ENCODE results near the gene LRRFIP2.
"Not testable (repeated sequence)": the region's sequence is repeated elsewhere in the genome, so short reads cannot be mapped to it uniquely, and the experiment has no call there.

LRRFIP2 gene

GRCh38 chr3:37067577-37067976 is 106.8 kb downstream of the LRRFIP2 start:
- no peak for DNase-seq (ENCODE audit: low read depth in 3 of 3)

- no peak for DNase-seq (ENCODE audit: low read depth in 3 of 3)
These were observed 109.6 kb downstream of the LRRFIP2 start for GRCh38 chr3:37064747-37065146.

- no peak for DNase-seq (ENCODE audit: low read depth in 3 of 3)
These were observed 116.3 kb downstream of the LRRFIP2 start for GRCh38 chr3:37058117-37058516.

- DNase-seq (ENCODE audit: low read depth in 3 of 3) = no peak
These were observed 117.6 kb downstream of the LRRFIP2 start for GRCh38 chr3:37056826-37057225.

GRCh38 chr3:37055077-37055476 is 119.3 kb downstream of the LRRFIP2 start:
- DNase-seq (ENCODE audit: low read depth in 3 of 3) = not testable (repeated sequence)

GRCh38 chr3:37054370-37054769 is 120.0 kb downstream of the LRRFIP2 start:
- DNase-seq (ENCODE audit: low read depth in 3 of 3) = no peak

GRCh38 chr3:37053753-37054152 is 120.6 kb downstream of the LRRFIP2 start:
- DNase-seq (ENCODE audit: low read depth in 3 of 3) = no peak

- DNase-seq (ENCODE audit: low read depth in 3 of 3) = no peak
These were observed 121.0 kb downstream of the LRRFIP2 start for GRCh38 chr3:37053337-37053736.

- DNase-seq (ENCODE audit: low read depth in 3 of 3) = no peak
These were observed 121.5 kb downstream of the LRRFIP2 start for GRCh38 chr3:37052860-37053259.

GRCh38 chr3:37050282-37050681 is 124.1 kb downstream of the LRRFIP2 start:
- no peak for DNase-seq (ENCODE audit: low read depth in 3 of 3)

GRCh38 chr3:37042712-37043111 is 131.7 kb downstream of the LRRFIP2 start:
- not testable (repeated sequence) for DNase-seq (ENCODE audit: low read depth in 3 of 3)

- no peak for DNase-seq (ENCODE audit: low read depth in 3 of 3)
These were observed 132.7 kb downstream of the LRRFIP2 start for GRCh38 chr3:37041546-37042195.

GRCh38 chr3:37040231-37040630 is 134.2 kb downstream of the LRRFIP2 start:
- no peak for DNase-seq (ENCODE audit: low read depth in 3 of 3)

GRCh38 chr3:37039161-37039846 is 135.1 kb downstream of the LRRFIP2 start:
- DNase-seq (ENCODE audit: low read depth in 3 of 3) = no peak

- no peak for DNase-seq (ENCODE audit: low read depth in 3 of 3)
These were observed 137.0 kb downstream of the LRRFIP2 start for GRCh38 chr3:37037352-37037751.

GRCh38 chr3:37032961-37033360 is 141.4 kb downstream of the LRRFIP2 start:
- DNase-seq (ENCODE audit: low read depth in 3 of 3) = no peak

- DNase-seq (ENCODE audit: low read depth in 3 of 3) = no peak
These were observed 143.2 kb downstream of the LRRFIP2 start for GRCh38 chr3:37031096-37031682.

- DNase-seq (ENCODE audit: low read depth in 3 of 3) = no peak
These were observed 143.8 kb downstream of the LRRFIP2 start for GRCh38 chr3:37030588-37030987.

- DNase-seq (ENCODE audit: low read depth in 3 of 3) = no peak
These were observed 144.7 kb downstream of the LRRFIP2 start for GRCh38 chr3:37029516-37030163.

GRCh38 chr3:37029111-37029510 is 145.3 kb downstream of the LRRFIP2 start:
- no peak for DNase-seq (ENCODE audit: low read depth in 3 of 3)

GRCh38 chr3:37028329-37028728 is 146.1 kb downstream of the LRRFIP2 start:
- no peak for DNase-seq (ENCODE audit: low read depth in 3 of 3)

- DNase-seq (ENCODE audit: low read depth in 3 of 3) = no peak
These were observed 147.5 kb downstream of the LRRFIP2 start for GRCh38 chr3:37026851-37027250.
